GM12878 (cell line): Measurements from ENCODE around the gene CBX2. TPM values are rescaled to one million over a fixed set of nuclear protein-coding genes. Genes with fewer than 3 reads are reported as not detected.
A peak's percentile ranks its signal among the peaks of the same experiment; 100 is the strongest.

Experiments used
- ATAC-seq: fragments of 200-7000 bp; cut with Tn5 transposase; 3 replicates; pipeline ENCODE4 v1.9.1; 2020; ENCODE audit warnings: mild to moderate bottlenecking, moderate library complexity
- BruUV-seq: library from RNA; stranded (reverse); fragments of 400-500 nt; replicated peaks from 2 replicates; lab custom pipeline; 2021; lab: Mats Ljungman, UMichigan
- CTCF ChIA-PET: fragments of 300-600 bp; sonication (Branson Sonifier 250); formaldehyde crosslinking; extraction: SDS; loops from one replicate; lab custom pipeline; 2021; ENCODE audit warnings: inconsistent platforms; lab: Yijun Ruan, JAX
- POLR2A ChIA-PET: fragments of 350-600 bp; formaldehyde crosslinking; extraction: SDS; loops from one replicate; lab custom pipeline; 2021; ENCODE audit warnings: inconsistent platforms; lab: Charles Lee
- RAD21 ChIA-PET: fragments of 300-600 bp; sonication (Branson Sonifier 250); formaldehyde crosslinking; loops from one replicate; lab custom pipeline; 2023; ENCODE audit warnings: antibody characterized with exemption; ENCODE audit not compliant: unreplicated experiment; lab: Charles Lee
- SMC1A ChIA-PET: fragments of 300-600 bp; sonication (Branson Sonifier 250); formaldehyde crosslinking; loops from one replicate; lab custom pipeline; 2023; ENCODE audit not compliant: unreplicated experiment, uncharacterized antibody; lab: Charles Lee
- DNase-seq: peaks from one replicate; pipeline ENCODE4 v3.0.0-alpha.2; 2011; ENCODE audit warnings: low read depth, low spot score
- FAIRE-seq: peaks from 3 replicates; lab custom pipeline; 2011; peaks lifted over from hg19 to GRCh38; lab: Jason Lieb, UNC
- H2AFZ ChIP-seq: 2 replicates; pipeline ENCODE4 v1.6.0; 2011; ENCODE audit warnings: low read depth, low read length, control low read depth; ENCODE audit not compliant: control insufficient read depth
- H3K27ac ChIP-seq: 2 replicates; pipeline ENCODE4 v1.5.1; 2011; ENCODE audit warnings: control low read depth; ENCODE audit not compliant: control insufficient read depth, insufficient read depth
- H3K27me3 ChIP-seq, 2 experiments: replicated peaks in 1 of 2; 2 replicates each; pipeline versions ENCODE4 v1.6.0 to v1.6.1; 2011; ENCODE audit warnings: low read length in 1 of 2; ENCODE audit not compliant: control insufficient read depth in 2 of 2, insufficient read depth in 2 of 2
- H3K36me3 ChIP-seq, 2 experiments: 2 replicates each; pipeline ENCODE4 v1.5.1; 2011; ENCODE audit warnings: low read length in 1 of 2; ENCODE audit not compliant: control insufficient read depth in 2 of 2, insufficient read depth in 2 of 2
- H3K4me1 ChIP-seq: 2 replicates; pipeline ENCODE4 v1.6.1; 2011; ENCODE audit warnings: mild to moderate bottlenecking, low read length, moderate library complexity, mixed read lengths; ENCODE audit not compliant: control insufficient read depth, insufficient read depth
- H3K4me2 ChIP-seq: 2 replicates; pipeline ENCODE4 v1.6.0; 2011; ENCODE audit warnings: control low read depth; ENCODE audit not compliant: control insufficient read depth, insufficient read depth
- H3K4me3 ChIP-seq: fragments of 200-600 bp; sonication (generic); 2 replicates; pipeline ENCODE4 v1.5.1; 2016
- H3K79me2 ChIP-seq: 2 replicates; pipeline ENCODE4 v1.6.0; 2011; ENCODE audit warnings: low read length; ENCODE audit not compliant: control insufficient read depth, insufficient read depth
- H3K9ac ChIP-seq: 2 replicates; pipeline ENCODE4 v1.8.0; 2011; ENCODE audit warnings: low read length, control low read depth, mixed read lengths; ENCODE audit not compliant: control insufficient read depth, insufficient read depth
- H3K9me3 ChIP-seq: replicated peaks from 3 replicates; pipeline ENCODE4 v1.5.1; 2011; ENCODE audit warnings: mild to moderate bottlenecking, low read length; ENCODE audit not compliant: control insufficient read depth, insufficient read depth
- H4K20me1 ChIP-seq: 2 replicates; pipeline ENCODE4 v1.6.0; 2011; ENCODE audit not compliant: control insufficient read depth, insufficient read depth
- CBX3 ChIP-seq: fragments of 200-600 bp; sonication (generic); IDR thresholded peaks from 2 replicates; pipeline ENCODE4 v1.6.1; 2016; ENCODE audit warnings: low read depth, borderline replicate concordance
- EZH2 ChIP-seq: IDR thresholded peaks from 2 replicates; pipeline ENCODE4 v1.6.1; 2012; ENCODE audit warnings: low read depth, mild to moderate bottlenecking, control low read depth, inconsistent platforms, low read length, borderline replicate concordance; ENCODE audit not compliant: control insufficient read depth
- MTA2 ChIP-seq: fragments of 450-650 bp; IDR thresholded peaks from 2 replicates; pipeline ENCODE4 v1.6.1; 2016; ENCODE audit warnings: low read depth, mild to moderate bottlenecking, moderate library complexity
- SIX5 ChIP-seq: IDR thresholded peaks from 2 replicates; pipeline ENCODE4 v1.6.1; 2011; ENCODE audit warnings: mild to moderate bottlenecking, low read depth, low read length, moderate library complexity; ENCODE audit not compliant: severe bottlenecking
- WGBS: methylation state at CpG from one replicate; pipeline ENCODE4 v1.1.6; 2016; ENCODE audit warnings: low lambda C conversion rate; ENCODE audit not compliant: insufficient replicate concordance, insufficient coverage; ENCODE audit errors: missing lambda C conversion rate; 5-methylcytosine and 5-hydroxymethylcytosine counted together
- in situ Hi-C: fragments of 300-500 bp; cut with MboI; formaldehyde crosslinking; loops from 9 replicates; pipeline ENCODE4 v1.14.3; 2018; ENCODE audit warnings: mixed read lengths
- intact Hi-C: fragments of 100-400 bp; cut with micrococcal nuclease; formaldehyde crosslinking; loops from one replicate; pipeline ENCODE4 v1.14.2; 2022; ENCODE audit not compliant: unreplicated experiment
- polyA plus RNA-seq, 11 experiments: library from polyadenylated mRNA; depleted of rRNA in 4 of 11; unstranded in 6 of 11; stranded (reverse) in 5 of 11; fragments of >200 nt; fragmentation: Nextera tagmentation in 4 of 11; fragmentation: Illumina TruSeq in 1 of 11; extraction: Ambion mirVana in 4 of 11; extraction: Trizol in 1 of 11; gene quantifications; 1 replicate in 1 of 11; 2 replicates in 10 of 11; pipeline versions ENCODE4 v1.2.1 to v1.2.3, GENCODE V29; 2011 to 2016; ENCODE audit warnings: inconsistent platforms in 2 of 11, missing spikeins in 2 of 11, low read depth in 1 of 11
- total RNA-seq, 4 experiments: library from RNA; depleted of rRNA in 3 of 4; stranded (reverse); fragments of >200 nt in 3 of 4; fragmentation: Illumina TruSeq in 1 of 4; extraction: Trizol in 1 of 4; gene quantifications; 2 replicates each; pipeline versions ENCODE4 v1.2.1 to v1.2.3, GENCODE V29; 2013 to 2021
- TF ChIP-seq, protein P1 (sequence below): IDR thresholded peaks from 2 replicates; pipeline ENCODE4 v1.6.1; 2012; ENCODE audit warnings: mild to moderate bottlenecking, low read depth, low read length
- TF ChIP-seq, protein P2 (sequence below): fragments of 450-650 bp; IDR thresholded peaks from 2 replicates; pipeline ENCODE4 v1.6.1; 2017; ENCODE audit warnings: mild to moderate bottlenecking, moderate library complexity

CBX2 gene
- total and polyA plus RNA-seq, 10 of the 15 experiments (the other 5 are each of a cell fraction or from before 2014, with no cell fraction given): 0.35 to 7.5 (median 4.2) TPM

DNA sequence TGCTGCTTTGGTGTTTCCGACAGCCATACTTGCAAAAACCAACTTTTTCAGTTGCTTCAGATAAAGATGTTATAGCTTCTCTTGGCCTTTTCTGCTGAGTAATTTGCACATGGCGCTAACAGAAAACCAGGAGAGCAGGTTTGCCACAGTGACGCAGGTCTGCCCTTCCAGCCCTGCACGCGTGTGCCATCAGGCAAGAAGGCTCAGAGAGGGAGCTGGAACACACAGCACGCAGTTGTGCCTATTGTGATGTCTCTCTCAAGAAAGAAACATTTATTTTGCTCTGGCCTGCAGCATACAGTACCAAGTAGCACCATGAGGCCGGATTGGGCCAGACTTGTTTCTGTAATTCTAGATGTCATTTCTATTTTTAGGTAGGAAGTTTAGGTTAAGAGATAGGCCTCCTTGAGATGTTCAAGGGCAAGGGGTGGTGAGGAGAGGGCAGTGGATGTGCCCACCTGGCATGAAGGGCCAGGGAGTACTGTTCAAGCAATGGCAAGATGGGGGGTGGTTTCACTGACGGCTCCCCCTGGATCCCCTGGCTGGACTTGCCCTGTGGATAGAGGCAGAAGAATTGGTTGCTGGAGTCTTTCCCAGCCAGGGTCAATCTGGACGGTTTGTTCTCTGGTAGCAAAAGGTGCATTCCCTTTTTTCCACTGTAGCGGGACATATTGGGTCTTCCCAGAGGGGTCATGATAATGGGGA is 1.9 kb downstream of the CBX2 start:
- ChIA-PET CTCF (no interaction called here), POLR2A (no interaction called here), SMC1A (interaction anchor here (1.4 kb wide), 1 partner anchor 7 kb away, joined by 3 read pairs; no protein-coding TSS in a partner anchor), RAD21 (no interaction called here)
- TF ChIP-seq SIX5: no peak
- no peak for TF ChIP-seq MTA2
- TF ChIP-seq EZH2: no peak
- peaks cover 11% of the 10 kb centered on the region for H3K4me1 ChIP-seq
- 77% methylated on average over 10 of the region's 10 CpGs for WGBS
- no peaks in the 10 kb centered on the region for H3K79me2 ChIP-seq
- no peak overlapping the region for H3K4me2 ChIP-seq
- intact Hi-C loops: no loop called here
- ATAC-seq (no peak), FAIRE-seq (no peak), DNase-seq (no peak)
- no TSS peak for BruUV-seq
- in situ Hi-C loops: no loop called here
- H3K9me3 ChIP-seq: no peaks in the 10 kb centered on the region
- H3K4me3 ChIP-seq: no peak overlapping the region
- H3K27me3 ChIP-seq: peaks cover 5 to 8% of the 10 kb centered on the region in 2 experiments; a peak in 3 of 4 replicates
- no peak overlapping the region for H3K27ac ChIP-seq
- no peak overlapping the region for H2AFZ ChIP-seq
- no peaks in the 10 kb centered on the region for H4K20me1 ChIP-seq
- no peak overlapping the region for H3K9ac ChIP-seq
- H3K36me3 ChIP-seq: no peaks in the 10 kb centered on the region

DNA sequence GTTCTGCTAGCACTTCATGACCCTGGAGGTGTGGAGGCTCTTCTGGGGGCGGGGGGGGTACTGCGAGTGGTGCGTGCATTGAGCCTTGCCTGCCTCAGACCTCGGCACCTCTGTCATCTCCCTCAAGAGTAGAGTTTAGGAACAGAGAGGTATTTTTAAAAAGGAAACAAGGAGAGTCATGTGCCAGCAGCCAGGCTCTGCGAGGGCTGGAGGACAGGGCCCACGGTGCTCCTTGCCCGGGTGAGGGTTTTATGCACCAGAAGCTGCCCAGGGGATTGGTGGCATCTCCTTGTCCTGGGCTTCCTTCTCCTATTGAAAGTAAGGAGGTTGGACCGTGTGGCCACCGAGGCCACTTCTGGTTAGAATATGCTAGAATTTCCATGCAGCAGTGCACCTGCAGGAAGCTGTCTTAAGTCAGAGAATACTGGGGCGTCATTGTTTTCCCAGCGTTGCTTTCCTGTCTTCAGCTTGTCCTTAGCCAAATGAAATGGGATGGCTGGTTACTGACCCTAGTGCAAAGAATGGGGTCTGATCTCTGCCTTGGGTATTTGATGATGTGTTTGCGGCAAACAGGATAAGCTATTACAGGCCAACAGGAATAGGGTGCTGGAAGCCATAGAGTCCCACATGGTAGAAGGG is 3.2 kb downstream of the CBX2 start:
- no peak for ATAC-seq
- no peak overlapping the region for H2AFZ ChIP-seq
- in situ Hi-C loops: no loop called here
- H3K9me3 ChIP-seq: no peaks in the 10 kb centered on the region
- WGBS: 44% methylated on average over 12 of the region's 12 CpGs
- ChIA-PET CTCF (interaction anchor here (0.6 kb wide), 1 partner anchor 35 kb away, joined by 4 read pairs; no protein-coding TSS in a partner anchor), POLR2A (no interaction called here), SMC1A (interaction anchor here (1.5 kb wide), 1 partner anchor 14 kb away, joined by 3 read pairs; no protein-coding TSS in a partner anchor), RAD21 (no interaction called here)
- no peak overlapping the region for H3K4me3 ChIP-seq
- H3K4me2 ChIP-seq: peak overlapping the region; percentile 22; the same call in 1 of the 2 replicates
- no peaks in the 10 kb centered on the region for H3K36me3 ChIP-seq
- peaks cover 11% of the 10 kb centered on the region for H3K4me1 ChIP-seq
- peaks cover 5 to 8% of the 10 kb centered on the region in 2 experiments; a peak in 3 of 4 replicates for H3K27me3 ChIP-seq
- no peak for DNase-seq
- H3K9ac ChIP-seq: no peak overlapping the region
- no peak overlapping the region for H3K27ac ChIP-seq
- FAIRE-seq: no peak
- no TSS peak for BruUV-seq
- H3K79me2 ChIP-seq: no peaks in the 10 kb centered on the region
- intact Hi-C loops: no loop called here
- H4K20me1 ChIP-seq: no peaks in the 10 kb centered on the region
- TF ChIP-seq, protein P1, sequence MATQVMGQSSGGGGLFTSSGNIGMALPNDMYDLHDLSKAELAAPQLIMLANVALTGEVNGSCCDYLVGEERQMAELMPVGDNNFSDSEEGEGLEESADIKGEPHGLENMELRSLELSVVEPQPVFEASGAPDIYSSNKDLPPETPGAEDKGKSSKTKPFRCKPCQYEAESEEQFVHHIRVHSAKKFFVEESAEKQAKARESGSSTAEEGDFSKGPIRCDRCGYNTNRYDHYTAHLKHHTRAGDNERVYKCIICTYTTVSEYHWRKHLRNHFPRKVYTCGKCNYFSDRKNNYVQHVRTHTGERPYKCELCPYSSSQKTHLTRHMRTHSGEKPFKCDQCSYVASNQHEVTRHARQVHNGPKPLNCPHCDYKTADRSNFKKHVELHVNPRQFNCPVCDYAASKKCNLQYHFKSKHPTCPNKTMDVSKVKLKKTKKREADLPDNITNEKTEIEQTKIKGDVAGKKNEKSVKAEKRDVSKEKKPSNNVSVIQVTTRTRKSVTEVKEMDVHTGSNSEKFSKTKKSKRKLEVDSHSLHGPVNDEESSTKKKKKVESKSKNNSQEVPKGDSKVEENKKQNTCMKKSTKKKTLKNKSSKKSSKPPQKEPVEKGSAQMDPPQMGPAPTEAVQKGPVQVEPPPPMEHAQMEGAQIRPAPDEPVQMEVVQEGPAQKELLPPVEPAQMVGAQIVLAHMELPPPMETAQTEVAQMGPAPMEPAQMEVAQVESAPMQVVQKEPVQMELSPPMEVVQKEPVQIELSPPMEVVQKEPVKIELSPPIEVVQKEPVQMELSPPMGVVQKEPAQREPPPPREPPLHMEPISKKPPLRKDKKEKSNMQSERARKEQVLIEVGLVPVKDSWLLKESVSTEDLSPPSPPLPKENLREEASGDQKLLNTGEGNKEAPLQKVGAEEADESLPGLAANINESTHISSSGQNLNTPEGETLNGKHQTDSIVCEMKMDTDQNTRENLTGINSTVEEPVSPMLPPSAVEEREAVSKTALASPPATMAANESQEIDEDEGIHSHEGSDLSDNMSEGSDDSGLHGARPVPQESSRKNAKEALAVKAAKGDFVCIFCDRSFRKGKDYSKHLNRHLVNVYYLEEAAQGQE: no peak
- TF ChIP-seq CBX3: no peak
- TF ChIP-seq, protein P2, sequence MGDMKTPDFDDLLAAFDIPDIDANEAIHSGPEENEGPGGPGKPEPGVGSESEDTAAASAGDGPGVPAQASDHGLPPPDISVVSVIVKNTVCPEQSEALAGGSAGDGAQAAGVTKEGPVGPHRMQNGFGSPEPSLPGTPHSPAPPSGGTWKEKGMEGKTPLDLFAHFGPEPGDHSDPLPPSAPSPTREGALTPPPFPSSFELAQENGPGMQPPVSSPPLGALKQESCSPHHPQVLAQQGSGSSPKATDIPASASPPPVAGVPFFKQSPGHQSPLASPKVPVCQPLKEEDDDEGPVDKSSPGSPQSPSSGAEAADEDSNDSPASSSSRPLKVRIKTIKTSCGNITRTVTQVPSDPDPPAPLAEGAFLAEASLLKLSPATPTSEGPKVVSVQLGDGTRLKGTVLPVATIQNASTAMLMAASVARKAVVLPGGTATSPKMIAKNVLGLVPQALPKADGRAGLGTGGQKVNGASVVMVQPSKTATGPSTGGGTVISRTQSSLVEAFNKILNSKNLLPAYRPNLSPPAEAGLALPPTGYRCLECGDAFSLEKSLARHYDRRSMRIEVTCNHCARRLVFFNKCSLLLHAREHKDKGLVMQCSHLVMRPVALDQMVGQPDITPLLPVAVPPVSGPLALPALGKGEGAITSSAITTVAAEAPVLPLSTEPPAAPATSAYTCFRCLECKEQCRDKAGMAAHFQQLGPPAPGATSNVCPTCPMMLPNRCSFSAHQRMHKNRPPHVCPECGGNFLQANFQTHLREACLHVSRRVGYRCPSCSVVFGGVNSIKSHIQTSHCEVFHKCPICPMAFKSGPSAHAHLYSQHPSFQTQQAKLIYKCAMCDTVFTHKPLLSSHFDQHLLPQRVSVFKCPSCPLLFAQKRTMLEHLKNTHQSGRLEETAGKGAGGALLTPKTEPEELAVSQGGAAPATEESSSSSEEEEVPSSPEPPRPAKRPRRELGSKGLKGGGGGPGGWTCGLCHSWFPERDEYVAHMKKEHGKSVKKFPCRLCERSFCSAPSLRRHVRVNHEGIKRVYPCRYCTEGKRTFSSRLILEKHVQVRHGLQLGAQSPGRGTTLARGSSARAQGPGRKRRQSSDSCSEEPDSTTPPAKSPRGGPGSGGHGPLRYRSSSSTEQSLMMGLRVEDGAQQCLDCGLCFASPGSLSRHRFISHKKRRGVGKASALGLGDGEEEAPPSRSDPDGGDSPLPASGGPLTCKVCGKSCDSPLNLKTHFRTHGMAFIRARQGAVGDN: no peak
